ENCODE measurements around the gene DDX31. TPM values are rescaled to one million over a fixed set of nuclear protein-coding genes. Genes with fewer than 3 reads are reported as not detected.

Gene DDX31
- total RNA-seq, 2 experiments from 2014 or later: 28.3 to 28.8 TPM

GRCh38 chr9:132556235-132556634, 113.5 kb downstream of the DDX31 start:
- Histone ChIP-seq H4K20me1 (ENCODE audit: insufficient read depth, low read length) (no peaks in the 10 kb centered on the region), H3K79me2 (ENCODE audit: insufficient read depth, low read depth, low read length) (no peaks in the 10 kb centered on the region), H3K9me3 (ENCODE audit: low read length) (no peaks in the 10 kb centered on the region), H3K27ac (ENCODE audit: low read depth, low read length, poor library complexity, severe bottlenecking) (no peak overlapping the region), H3K4me3 (ENCODE audit: low read depth, low read length, poor library complexity, severe bottlenecking) (no peak overlapping the region), H2AFZ (ENCODE audit: low read length) (no peak overlapping the region), H3K36me3 (ENCODE audit: insufficient read depth, low read length) (no peaks in the 10 kb centered on the region), H3K4me1 (ENCODE audit: insufficient read depth, low read length, poor library complexity, severe bottlenecking) (no peaks in the 10 kb centered on the region), H3K9me2 (ENCODE audit: insufficient read depth, low read length) (no peaks in the 10 kb centered on the region), H3K4me2 (ENCODE audit: low read length) (no peak overlapping the region)
- intact Hi-C loops (cut with micrococcal nuclease; ENCODE audit: unreplicated experiment): no loop called here
- TF ChIP-seq EZH2phosphoT487 (IDR thresholded peaks at IDR 0.05; ENCODE audit: borderline replicate concordance, low read depth, low read length) (no peak), CTCF (conservative IDR thresholded peaks at IDR 0.05; ENCODE audit: low read length) (no peak)
- no peak for DNase-seq (ENCODE audit: low spot score)
- no TSS peak for BruUV-seq (replicated peaks)
- ChIA-PET POLR2A (no interaction called here), CTCF (ENCODE audit: unreplicated experiment) (no interaction called here)

GRCh38 chr9:132555528-132555927, 114.3 kb downstream of the DDX31 start:
- H3K27ac ChIP-seq (ENCODE audit: low read depth, low read length, poor library complexity, severe bottlenecking): no peak overlapping the region
- DNase-seq (ENCODE audit: low spot score): no peak
- no peaks in the 10 kb centered on the region for H3K9me3 ChIP-seq (ENCODE audit: low read length)
- intact Hi-C loops (cut with micrococcal nuclease; ENCODE audit: unreplicated experiment): no loop called here
- TF ChIP-seq EZH2phosphoT487 (IDR thresholded peaks at IDR 0.05; ENCODE audit: borderline replicate concordance, low read depth, low read length) (no peak), CTCF (conservative IDR thresholded peaks at IDR 0.05; ENCODE audit: low read length) (no peak)
- H3K4me3 ChIP-seq (ENCODE audit: low read depth, low read length, poor library complexity, severe bottlenecking): no peak overlapping the region
- H3K79me2 ChIP-seq (ENCODE audit: insufficient read depth, low read depth, low read length): no peaks in the 10 kb centered on the region
- H3K4me2 ChIP-seq (ENCODE audit: low read length): no peak overlapping the region
- H3K4me1 ChIP-seq (ENCODE audit: insufficient read depth, low read length, poor library complexity, severe bottlenecking): no peaks in the 10 kb centered on the region
- H4K20me1 ChIP-seq (ENCODE audit: insufficient read depth, low read length): no peaks in the 10 kb centered on the region
- BruUV-seq (replicated peaks): no TSS peak
- no peaks in the 10 kb centered on the region for H3K36me3 ChIP-seq (ENCODE audit: insufficient read depth, low read length)
- H2AFZ ChIP-seq (ENCODE audit: low read length): no peak overlapping the region
- POLR2A ChIA-PET: no interaction called here
- H3K9me2 ChIP-seq (ENCODE audit: insufficient read depth, low read length): no peaks in the 10 kb centered on the region
- CTCF ChIA-PET (ENCODE audit: unreplicated experiment): no interaction called here

GRCh38 chr9:132554755-132555154, 115.0 kb downstream of the DDX31 start:
- Histone ChIP-seq H3K4me2 (ENCODE audit: low read length) (no peak overlapping the region), H3K4me3 (ENCODE audit: low read depth, low read length, poor library complexity, severe bottlenecking) (no peak overlapping the region), H3K27ac (ENCODE audit: low read depth, low read length, poor library complexity, severe bottlenecking) (no peak overlapping the region), H4K20me1 (ENCODE audit: insufficient read depth, low read length) (no peaks in the 10 kb centered on the region), H3K9me3 (ENCODE audit: low read length) (no peaks in the 10 kb centered on the region), H2AFZ (ENCODE audit: low read length) (no peak overlapping the region), H3K9me2 (ENCODE audit: insufficient read depth, low read length) (no peaks in the 10 kb centered on the region), H3K79me2 (ENCODE audit: insufficient read depth, low read depth, low read length) (no peaks in the 10 kb centered on the region), H3K4me1 (ENCODE audit: insufficient read depth, low read length, poor library complexity, severe bottlenecking) (peaks cover 7% of the 10 kb centered on the region), H3K36me3 (ENCODE audit: insufficient read depth, low read length) (no peaks in the 10 kb centered on the region)
- no peak for TF ChIP-seq EZH2phosphoT487 (IDR thresholded peaks at IDR 0.05; ENCODE audit: borderline replicate concordance, low read depth, low read length)
- no peak for TF ChIP-seq CTCF (conservative IDR thresholded peaks at IDR 0.05; ENCODE audit: low read length)
- CTCF ChIA-PET (ENCODE audit: unreplicated experiment): no interaction called here
- no TSS peak for BruUV-seq (replicated peaks)
- intact Hi-C loops (cut with micrococcal nuclease; ENCODE audit: unreplicated experiment): no loop called here
- POLR2A ChIA-PET: no interaction called here
- DNase-seq (ENCODE audit: low spot score): no peak
